ENCODE data around the gene AKTIP.
"Not testable (repeated sequence)": the region's sequence is repeated elsewhere in the genome, so short reads cannot be mapped to it uniquely, and the experiment has no call there.

Gene AKTIP

GRCh38 chr16:53523126-53523804 lies 20.3 kb upstream of the AKTIP start:
- no peak for TF ChIP-seq CTCF (conservative IDR thresholded peaks at IDR 0.05)
- no peak for TF ChIP-seq ZFX (IDR thresholded peaks at IDR 0.05)
- H3K27ac ChIP-seq: no peak overlapping the region

- H3K27ac ChIP-seq: no peak overlapping the region
- TF ChIP-seq ZFX (IDR thresholded peaks at IDR 0.05) (no peak), CTCF (conservative IDR thresholded peaks at IDR 0.05) (no peak)
These were observed 16.5 kb upstream of the AKTIP start for GRCh38 chr16:53519417-53520091.

GRCh38 chr16:53518550-53519416 lies 15.8 kb upstream of the AKTIP start:
- no peak for TF ChIP-seq ZFX (IDR thresholded peaks at IDR 0.05)
- TF ChIP-seq CTCF (conservative IDR thresholded peaks at IDR 0.05): no peak
- no peak overlapping the region for H3K27ac ChIP-seq

GRCh38 chr16:53517851-53518250 lies 14.8 kb upstream of the AKTIP start:
- H3K27ac ChIP-seq: no peak overlapping the region
- no peak for TF ChIP-seq ZFX (IDR thresholded peaks at IDR 0.05)
- no peak for TF ChIP-seq CTCF (conservative IDR thresholded peaks at IDR 0.05)

- TF ChIP-seq CTCF (conservative IDR thresholded peaks at IDR 0.05) (no peak), ZFX (IDR thresholded peaks at IDR 0.05) (no peak)
- no peak overlapping the region for H3K27ac ChIP-seq
These were observed 12.8 kb upstream of the AKTIP start for GRCh38 chr16:53515811-53516210.

- TF ChIP-seq ZFX (IDR thresholded peaks at IDR 0.05) (no peak), CTCF (conservative IDR thresholded peaks at IDR 0.05) (no peak)
- H3K27ac ChIP-seq: no peak overlapping the region
These were observed 12.2 kb upstream of the AKTIP start for GRCh38 chr16:53515259-53515658.

- not testable (repeated sequence) for H3K27ac ChIP-seq
These were observed 9.8 kb upstream of the AKTIP start for GRCh38 chr16:53512795-53513194.

Measured in C4-2B (cell line).